ENCODE results near the gene ERC2. TPM values are rescaled to one million over a fixed set of nuclear protein-coding genes. Genes with fewer than 3 reads are reported as not detected.
"Not testable (repeated sequence)": the region's sequence is repeated elsewhere in the genome, so short reads cannot be mapped to it uniquely, and the experiment has no call there.

ERC2 gene
- total RNA-seq: 0.19 and 1.3 TPM in 2 replicates

DNA sequence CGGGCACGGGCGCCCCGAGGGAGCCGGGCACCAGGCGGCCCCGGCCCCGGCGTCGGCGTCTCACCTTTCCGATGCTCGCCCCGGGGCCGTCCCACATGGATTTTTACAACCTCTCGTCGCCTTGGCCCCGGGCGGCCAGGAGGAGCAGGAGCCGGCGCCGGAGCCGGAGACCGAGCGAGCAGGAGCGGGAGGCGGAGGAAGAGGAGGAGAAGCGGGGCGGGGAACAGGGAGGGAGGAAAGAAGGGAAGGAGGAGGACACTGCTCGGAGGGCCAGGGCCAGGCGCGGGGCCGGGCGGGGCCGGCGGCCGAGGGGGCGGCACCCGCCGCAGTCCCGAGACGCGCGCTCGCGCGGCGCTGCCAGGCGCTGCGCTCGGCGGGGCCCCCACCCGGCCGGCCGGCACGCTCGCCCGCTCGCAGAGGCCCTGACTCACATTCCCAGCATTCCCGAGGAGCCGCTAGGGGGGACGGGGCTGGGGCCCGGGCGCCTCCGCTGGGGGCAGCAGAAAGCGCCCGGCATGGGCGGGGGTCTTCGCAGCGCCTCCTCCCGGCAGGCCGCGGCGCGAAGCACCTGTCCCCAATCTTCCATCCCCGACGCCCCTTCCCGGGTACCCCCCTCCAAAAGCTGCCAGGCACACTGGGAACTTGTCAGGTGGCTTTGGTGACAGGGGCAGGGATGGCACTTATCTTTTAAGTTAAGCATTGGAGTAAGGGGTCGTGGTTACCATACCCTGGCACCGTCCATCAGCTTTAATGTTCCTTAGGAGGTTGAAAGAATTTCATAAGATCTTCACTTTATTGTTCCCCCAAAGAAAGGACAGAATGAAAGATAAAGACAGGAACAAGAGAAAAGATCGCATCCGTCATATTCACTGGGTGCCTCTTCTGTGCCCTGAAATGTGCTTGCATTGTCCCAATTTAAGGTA, at the start of gene ERC2:
ERC2 (minus strand) TSS at position 284 of the 923 bp plus-strand sequence.
- no peak for DNase-seq (ENCODE audit: extremely low read depth, low read depth, low spot score)

DNA sequence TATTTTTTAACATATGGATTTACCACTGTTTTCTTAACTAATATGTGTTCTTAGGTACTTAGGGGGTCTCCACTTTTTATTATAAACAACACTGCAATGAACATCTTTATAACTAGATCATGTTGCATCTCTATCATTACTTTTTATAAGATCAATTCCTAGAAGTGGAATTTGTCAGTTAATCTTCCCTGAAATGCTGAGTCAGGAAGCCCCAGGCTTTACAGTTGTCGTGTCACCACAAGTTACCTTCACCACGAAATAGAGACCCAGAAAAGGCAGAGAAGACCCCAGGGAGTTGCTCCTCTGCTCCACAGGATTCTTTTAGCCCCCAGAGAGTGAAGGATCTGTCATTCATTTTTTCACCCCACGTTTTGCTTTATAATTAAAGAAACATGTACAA, 34.5 kb upstream of the ERC2 start:
- no peak for DNase-seq (ENCODE audit: extremely low read depth, low read depth, low spot score)

- DNase-seq (ENCODE audit: extremely low read depth, low read depth, low spot score): not testable (repeated sequence)
Observed at GRCh38 chr3:56496376-56496775, 28.1 kb upstream of the ERC2 start.

- DNase-seq (ENCODE audit: extremely low read depth, low read depth, low spot score): peak; percentile 58
Observed at GRCh38 chr3:56494679-56495322, 26.5 kb upstream of the ERC2 start.

- DNase-seq (ENCODE audit: extremely low read depth, low read depth, low spot score): no peak
Observed at GRCh38 chr3:56491566-56491965, 23.3 kb upstream of the ERC2 start.

- DNase-seq (ENCODE audit: extremely low read depth, low read depth, low spot score): no peak
Observed at GRCh38 chr3:56488812-56489600, 20.7 kb upstream of the ERC2 start.

- DNase-seq (ENCODE audit: extremely low read depth, low read depth, low spot score): no peak
Observed at GRCh38 chr3:56484525-56485032, 16.3 kb upstream of the ERC2 start.

GRCh38 chr3:56484122-56484521, 15.9 kb upstream of the ERC2 start:
- DNase-seq (ENCODE audit: extremely low read depth, low read depth, low spot score): no peak

DNA sequence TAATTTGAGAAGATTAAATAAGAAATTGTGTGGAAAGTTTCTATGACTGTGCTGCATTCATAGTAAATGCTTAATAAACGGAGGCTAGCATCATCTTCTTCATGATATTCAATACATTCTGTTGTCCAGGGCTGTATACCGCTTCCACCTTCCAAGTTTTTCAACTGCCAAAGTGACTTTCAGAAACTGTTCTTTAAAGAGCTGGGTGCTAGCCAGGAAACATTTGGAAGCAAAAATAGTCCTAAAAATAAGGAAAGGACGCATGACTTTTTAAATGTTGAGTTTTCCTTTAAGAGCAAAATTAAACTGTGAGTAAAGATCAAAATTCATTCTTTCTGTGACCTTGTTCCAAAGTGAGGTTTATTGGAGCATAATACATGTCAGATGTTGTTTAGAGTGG, 9.4 kb upstream of the ERC2 start:
- no peak for DNase-seq (ENCODE audit: extremely low read depth, low read depth, low spot score)

DNA sequence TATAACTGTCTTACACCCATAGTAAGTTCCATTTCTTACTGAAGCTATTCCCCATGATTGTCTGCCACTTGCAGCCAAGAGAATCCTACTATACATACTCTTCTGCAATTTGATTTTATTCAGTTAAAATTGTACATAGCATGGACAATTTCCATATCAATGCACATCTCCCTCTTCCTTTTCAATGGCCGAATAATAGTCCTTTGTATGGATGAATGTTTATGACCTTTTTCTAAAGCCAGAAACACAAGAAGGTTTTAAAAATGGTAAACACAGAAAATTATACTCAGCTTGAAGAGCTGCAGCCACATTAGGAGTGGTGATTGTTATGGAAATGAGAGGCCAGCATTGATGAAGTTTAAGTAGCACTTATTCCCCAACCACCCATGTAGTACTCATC, 8.5 kb upstream of the ERC2 start:
- DNase-seq (ENCODE audit: extremely low read depth, low read depth, low spot score): no peak

DNA sequence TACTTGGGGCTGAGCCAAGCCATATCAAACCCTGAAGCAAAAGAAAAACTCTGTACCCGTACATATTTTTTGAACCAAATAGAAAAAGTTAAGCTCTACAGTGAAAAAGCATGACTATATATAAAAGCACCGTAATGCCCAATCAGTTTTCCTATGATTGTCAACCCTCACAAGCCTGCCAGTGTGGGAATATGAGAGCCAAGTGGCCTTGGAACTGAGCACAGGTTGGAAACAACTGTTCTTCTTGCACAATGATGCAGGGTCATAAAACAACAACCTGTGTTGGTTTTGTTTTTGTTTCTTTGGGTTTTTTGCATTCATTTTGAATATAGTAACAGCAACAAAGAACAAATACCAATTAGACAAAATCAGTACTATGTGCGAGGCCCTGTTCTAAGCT, 3.5 kb upstream of the ERC2 start:
- no peak for DNase-seq (ENCODE audit: extremely low read depth, low read depth, low spot score)

GRCh38 chr3:56469141-56469540, 874 bp upstream of the ERC2 start:
- no peak for DNase-seq (ENCODE audit: extremely low read depth, low read depth, low spot score)

DNA sequence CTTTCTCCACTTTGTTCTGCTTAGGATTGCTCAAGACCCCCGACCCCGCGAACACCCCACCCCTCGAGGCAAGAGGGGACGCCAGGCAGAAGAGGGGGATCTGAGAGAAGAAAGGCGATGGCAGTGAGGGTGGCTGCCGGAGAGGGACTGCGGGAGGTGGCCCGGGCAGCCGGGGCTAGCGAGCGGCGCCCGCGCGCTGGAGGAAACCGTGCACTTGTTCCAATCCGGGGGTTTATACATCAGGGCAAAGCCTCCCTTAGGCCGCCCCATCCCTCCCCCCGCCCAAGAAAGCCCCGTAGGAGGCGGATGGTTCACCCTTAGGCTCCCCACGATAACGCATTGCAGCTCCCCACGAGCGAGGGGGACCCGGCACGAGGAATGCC, 475 bp downstream of the ERC2 start:
- no peak for DNase-seq (ENCODE audit: extremely low read depth, low read depth, low spot score)

GRCh38 chr3:56467108-56467507, 1.2 kb downstream of the ERC2 start:
- peak; percentile 36 for DNase-seq (ENCODE audit: extremely low read depth, low read depth, low spot score)

DNA sequence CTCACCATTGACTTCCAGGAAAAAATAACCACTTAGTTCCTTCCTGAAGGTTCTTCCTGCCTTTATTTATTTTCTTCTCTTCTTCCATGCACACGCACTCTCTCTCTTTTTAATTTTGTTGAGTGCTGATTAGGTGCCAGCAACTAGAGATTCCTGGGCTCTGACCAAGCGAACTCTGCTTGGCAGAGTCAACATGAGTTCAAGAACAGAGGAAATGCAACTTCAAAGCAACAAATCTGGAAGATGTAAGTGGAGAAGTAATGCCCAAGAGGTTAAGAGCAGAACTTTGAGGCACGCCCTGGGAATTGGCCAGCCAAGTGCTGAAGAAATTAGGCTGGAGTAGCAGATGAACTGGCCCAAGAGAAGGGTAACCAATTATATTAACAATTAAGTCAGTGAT, 8.5 kb downstream of the ERC2 start:
- DNase-seq (ENCODE audit: extremely low read depth, low read depth, low spot score): no peak

GRCh38 chr3:56459104-56459496, 9.2 kb downstream of the ERC2 start:
- no peak for DNase-seq (ENCODE audit: extremely low read depth, low read depth, low spot score)

DNA sequence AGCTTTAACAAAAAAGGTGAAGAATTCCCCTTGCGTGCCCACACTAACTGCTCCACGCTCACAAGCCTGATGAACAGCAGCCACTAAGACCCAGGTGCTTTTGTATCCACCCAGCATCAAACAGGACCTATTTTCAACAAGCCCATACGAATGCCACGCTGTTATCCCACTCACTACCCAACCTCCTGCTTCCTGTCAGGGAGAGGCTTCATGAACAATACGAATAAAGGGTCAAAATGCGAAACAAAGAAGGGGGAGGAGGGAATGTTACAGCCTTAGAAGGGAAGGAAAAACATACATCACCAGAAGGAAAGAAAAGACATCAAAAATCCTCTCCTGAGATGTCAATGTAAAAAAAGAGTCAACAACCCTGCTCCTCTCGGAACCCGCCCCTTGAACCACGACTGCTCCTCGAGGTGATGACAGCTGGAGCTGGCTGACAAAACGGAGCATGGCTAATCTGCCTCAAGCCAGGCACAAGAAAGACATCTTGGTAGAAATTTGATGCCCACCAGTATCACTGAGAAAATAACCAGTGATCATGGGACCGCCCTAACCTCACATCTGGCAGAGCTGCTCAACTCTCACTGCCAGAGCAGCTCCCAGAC, 9.7 kb downstream of the ERC2 start:
- no peak for DNase-seq (ENCODE audit: extremely low read depth, low read depth, low spot score)

DNA sequence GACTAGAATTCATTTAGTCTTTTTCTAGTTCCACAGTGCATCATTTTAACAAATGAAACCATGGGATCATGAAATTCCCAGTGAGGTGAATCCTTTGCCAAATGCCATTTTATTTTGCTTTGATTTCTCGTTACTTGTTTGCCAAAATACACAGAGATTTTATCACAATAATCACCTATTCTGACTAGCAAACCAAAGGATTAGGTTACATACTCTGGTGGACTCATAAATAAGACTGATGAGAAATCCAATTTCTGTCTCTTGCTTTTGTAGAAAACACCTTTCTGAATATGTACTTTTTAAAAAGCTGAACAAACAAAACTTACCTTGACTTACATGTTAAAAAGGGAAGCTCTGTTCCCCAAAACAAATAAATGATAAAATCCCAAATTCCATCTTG, 12.2 kb downstream of the ERC2 start:
- no peak for DNase-seq (ENCODE audit: extremely low read depth, low read depth, low spot score)

- DNase-seq (ENCODE audit: extremely low read depth, low read depth, low spot score): no peak
Observed at GRCh38 chr3:56453011-56453410, 15.3 kb downstream of the ERC2 start.

DNA sequence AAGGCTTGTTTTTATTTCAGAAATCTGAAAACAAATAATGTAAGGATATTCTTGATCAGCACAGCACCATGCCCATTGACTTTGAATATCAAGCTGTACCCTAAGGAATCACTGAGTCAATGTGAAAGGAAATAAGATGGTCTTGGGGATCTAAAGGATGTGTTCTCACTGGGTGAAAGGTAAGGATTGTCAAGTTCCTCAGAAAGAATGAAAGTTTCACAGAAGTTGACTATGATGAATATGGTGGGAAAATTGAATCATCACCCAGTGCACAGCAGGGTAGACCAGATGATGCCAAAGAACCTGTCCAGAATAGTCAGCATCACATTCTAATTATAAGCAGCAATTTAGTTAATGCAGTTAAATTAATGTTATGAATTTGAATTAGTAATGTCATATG, 16.2 kb downstream of the ERC2 start:
- no peak for DNase-seq (ENCODE audit: extremely low read depth, low read depth, low spot score)

DNA sequence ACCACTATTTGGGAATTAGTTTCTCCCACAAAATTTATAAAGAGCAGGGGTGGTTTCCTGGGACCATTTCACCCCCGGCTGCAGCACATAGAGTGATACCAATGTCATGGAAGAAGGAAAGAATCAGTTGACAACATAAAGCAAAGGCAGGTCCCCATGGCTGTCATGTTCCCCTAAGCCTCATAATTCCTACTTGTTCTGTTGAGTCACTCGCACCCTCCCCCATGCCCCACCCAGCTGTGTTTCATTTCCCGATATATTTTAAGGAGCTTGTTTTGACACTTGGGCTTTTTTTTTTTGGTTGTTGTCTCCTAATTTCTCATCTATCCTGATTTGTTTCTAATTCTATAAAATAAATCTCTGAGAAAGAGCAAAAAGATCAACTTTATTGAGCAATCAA, 24.9 kb downstream of the ERC2 start:
- no peak for DNase-seq (ENCODE audit: extremely low read depth, low read depth, low spot score)

Measured in glomerular endothelial cell (primary cell).